HG03196 (cell line): Measurements from ENCODE around the gene MBLAC1.

Experiments
- ATAC-seq: cut with Tn5 transposase; IDR thresholded peaks from one replicate; pipeline ENCODE4 v1.9.1; 2021; ENCODE audit not compliant: unreplicated experiment

The MBLAC1 gene

GRCh38 chr7:100095289-100095688, 31.5 kb upstream of the MBLAC1 start:
- no peak for ATAC-seq

- no peak for ATAC-seq
Measured at GRCh38 chr7:100095704-100096103, 31.1 kb upstream of the MBLAC1 start.

GRCh38 chr7:100098913-100099312, 27.9 kb upstream of the MBLAC1 start:
- no peak for ATAC-seq

GRCh38 chr7:100099452-100099851, 27.3 kb upstream of the MBLAC1 start:
- ATAC-seq: no peak

- peak; percentile 67 for ATAC-seq
Measured at GRCh38 chr7:100100420-100101015, 26.2 kb upstream of the MBLAC1 start.

GRCh38 chr7:100101016-100101862, 25.5 kb upstream of the MBLAC1 start, which contains the start of the genes AP4M1 and MCM7:
Gene AP4M1, plus strand, starts transcription at chr7:100101643. Its CDS starts 72 bp downstream, at chr7:100101715.
Gene MCM7, minus strand, starts transcription at chr7:100101397. Its CDS starts 103 bp downstream, at chr7:100101294.
- ATAC-seq: peak; percentile 85

GRCh38 chr7:100102950-100103840, 23.6 kb upstream of the MBLAC1 start:
- ATAC-seq: no peak

- no peak for ATAC-seq
Measured at GRCh38 chr7:100105534-100105933, 21.2 kb upstream of the MBLAC1 start.

GRCh38 chr7:100106633-100107032, 20.1 kb upstream of the MBLAC1 start:
- no peak for ATAC-seq

GRCh38 chr7:100107125-100107737, 19.5 kb upstream of the MBLAC1 start:
- ATAC-seq: no peak

GRCh38 chr7:100107890-100108289, 18.9 kb upstream of the MBLAC1 start:
- ATAC-seq: no peak

GRCh38 chr7:100109521-100110163, 17.1 kb upstream of the MBLAC1 start:
- ATAC-seq: no peak

- no peak for ATAC-seq
Measured at GRCh38 chr7:100111156-100111555, 15.6 kb upstream of the MBLAC1 start.

- ATAC-seq: no peak
Measured at GRCh38 chr7:100111914-100112313, 14.9 kb upstream of the MBLAC1 start.

- no peak for ATAC-seq
Measured at GRCh38 chr7:100115026-100115425, 11.7 kb upstream of the MBLAC1 start.

- ATAC-seq: no peak
Measured at GRCh38 chr7:100118388-100119071, 8.2 kb upstream of the MBLAC1 start.

- ATAC-seq: peak; percentile 78
Measured at GRCh38 chr7:100119072-100119969, 7.4 kb upstream of the MBLAC1 start, which contains the start of the genes CNPY4 and TAF6. Gene CNPY4, plus strand, starts transcription at chr7:100119634. Its CDS starts 111 bp downstream, at chr7:100119745. Gene TAF6, minus strand, starts transcription at chr7:100119358. Its CDS starts 5,149 bp downstream, at chr7:100114209.

- peak; percentile 13 for ATAC-seq
Measured at GRCh38 chr7:100119970-100120732, 6.6 kb upstream of the MBLAC1 start.
